HG02571 (cell line): ENCODE measurements around the gene FSCB.
"Not testable (repeated sequence)": the region's sequence is repeated elsewhere in the genome, so short reads cannot be mapped to it uniquely, and the experiment has no call there.

Experiments
- ATAC-seq: cut with Tn5 transposase; IDR thresholded peaks from one replicate; pipeline ENCODE4 v1.9.1; 2021; ENCODE audit warnings: mild to moderate bottlenecking, moderate library complexity; ENCODE audit not compliant: unreplicated experiment

FSCB gene

GRCh38 chr14:44507183-44507582, at the start of gene FSCB:
FSCB (minus strand) TSS chr14:44507283; CDS start chr14:44506987, 296 bp downstream.
- ATAC-seq, result no peak

GRCh38 chr14:44531658-44532057, 24.6 kb upstream of the FSCB start:
- no peak for ATAC-seq

GRCh38 chr14:44530475-44530874, 23.4 kb upstream of the FSCB start:
- no peak for ATAC-seq

GRCh38 chr14:44529026-44529425, 21.9 kb upstream of the FSCB start:
- no peak for ATAC-seq

- no peak for ATAC-seq
These were observed 21.1 kb upstream of the FSCB start for GRCh38 chr14:44528180-44528579.

GRCh38 chr14:44525237-44525636, 18.2 kb upstream of the FSCB start:
- no peak for ATAC-seq

GRCh38 chr14:44515668-44516067, 8.6 kb upstream of the FSCB start:
- ATAC-seq, result not testable (repeated sequence)

GRCh38 chr14:44508834-44509233, 1.8 kb upstream of the FSCB start:
- ATAC-seq, result no peak

GRCh38 chr14:44505588-44505987, 1.5 kb downstream of the FSCB start:
- no peak for ATAC-seq

- no peak for ATAC-seq
These were observed 9.9 kb downstream of the FSCB start for GRCh38 chr14:44497148-44497547.

GRCh38 chr14:44494137-44494536, 12.9 kb downstream of the FSCB start:
- no peak for ATAC-seq

- no peak for ATAC-seq
These were observed 16.1 kb downstream of the FSCB start for GRCh38 chr14:44490966-44491365.

- ATAC-seq, result no peak
These were observed 29.1 kb downstream of the FSCB start for GRCh38 chr14:44477953-44478352.

GRCh38 chr14:44468771-44469170, 38.3 kb downstream of the FSCB start:
- no peak for ATAC-seq

GRCh38 chr14:44463356-44464004, 43.6 kb downstream of the FSCB start:
- no peak for ATAC-seq

GRCh38 chr14:44462381-44462780, 44.7 kb downstream of the FSCB start:
- ATAC-seq, result no peak

GRCh38 chr14:44461811-44462210, 45.3 kb downstream of the FSCB start:
- ATAC-seq, result no peak
